Measurements from ENCODE around the gene PTBP3.

PTBP3 gene

DNA sequence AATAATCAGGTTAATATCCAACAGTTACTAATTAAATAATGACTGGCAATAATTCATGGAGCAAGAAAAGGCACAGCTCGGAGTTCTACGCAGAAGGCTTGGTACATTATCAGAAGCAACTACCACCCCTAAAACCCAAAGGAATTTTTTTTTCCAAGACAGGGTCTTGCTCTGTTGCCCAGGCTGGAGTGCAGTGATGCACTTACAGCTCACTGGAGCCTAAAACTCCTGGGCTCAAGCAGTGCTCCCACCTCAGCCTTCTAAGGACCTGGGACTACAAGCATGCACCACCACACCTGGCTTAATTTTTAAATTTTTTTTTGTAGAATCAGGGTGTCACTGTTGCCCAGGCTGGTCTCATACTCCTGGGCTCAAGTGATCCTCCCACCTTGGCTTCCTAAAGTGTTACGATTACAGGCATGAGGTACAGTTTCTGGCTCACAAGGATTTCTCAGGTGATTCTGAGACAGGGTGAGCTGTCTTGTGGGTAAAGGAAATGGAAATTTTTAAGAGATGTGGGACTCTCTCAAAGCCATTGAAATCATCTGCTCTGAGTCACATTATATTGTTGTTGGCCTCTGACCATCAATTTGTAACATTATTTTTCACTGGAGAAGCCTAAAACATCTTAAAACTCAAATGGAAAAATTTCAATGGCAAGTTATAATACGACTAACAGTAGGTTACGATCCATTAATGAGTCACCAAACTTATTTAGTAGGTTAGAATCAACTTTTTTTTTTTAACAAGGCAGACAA is 26.8 kb upstream of the PTBP3 start:
- Histone ChIP-seq H3K9me3 (ENCODE audit: control insufficient read depth in 2 of 2, low read length in 2 of 2) (no peaks in the 10 kb centered on the region), H3K27me3 (ENCODE audit: control insufficient read depth in 2 of 2, insufficient read depth in 2 of 2, low read length in 2 of 2) (no peaks in the 10 kb centered on the region), H3K9ac (ENCODE audit: low read depth in 1 of 2, low read length in 2 of 2) (no peak overlapping the region), H3K4me1 (ENCODE audit: control insufficient read depth in 2 of 2, insufficient read depth in 2 of 2, low read length in 2 of 2) (no peaks in the 10 kb centered on the region), H3K36me3 (ENCODE audit: control insufficient read depth in 2 of 2, insufficient read depth in 2 of 2, low read length in 2 of 2) (no peaks in the 10 kb centered on the region), H3K4me3 (ENCODE audit: low read length in 2 of 2) (no peak overlapping the region), H3K27ac (ENCODE audit: low read depth in 2 of 2, low read length in 2 of 2) (no peak overlapping the region)

DNA sequence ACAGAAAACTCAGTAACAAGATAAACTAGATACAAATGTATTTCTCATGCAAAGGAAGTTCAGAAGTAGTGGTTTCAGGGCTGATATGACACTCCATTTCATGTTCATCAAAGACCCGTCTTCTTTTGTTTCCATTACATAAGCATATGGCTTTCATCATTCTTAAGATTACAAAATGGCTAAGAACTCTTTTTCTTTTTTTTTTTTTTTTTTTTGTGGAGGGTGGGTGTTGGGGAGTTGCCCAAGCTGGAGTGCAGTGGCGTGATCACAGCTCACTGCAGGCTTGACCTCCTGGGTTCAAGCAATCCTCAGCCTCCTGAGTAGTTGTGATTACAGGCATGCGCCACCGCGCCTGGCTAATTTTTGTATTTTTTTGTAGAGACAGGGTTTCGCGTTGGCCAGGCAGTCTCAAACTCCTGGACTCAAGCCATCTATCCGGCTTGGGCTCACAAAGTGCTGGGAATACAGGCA is 22.0 kb upstream of the PTBP3 start:
- no peaks in the 10 kb centered on the region for H3K36me3 ChIP-seq (ENCODE audit: control insufficient read depth in 2 of 2, insufficient read depth in 2 of 2, low read length in 2 of 2)
- H3K9ac ChIP-seq (ENCODE audit: low read depth in 1 of 2, low read length in 2 of 2), result no peak overlapping the region
- no peaks in the 10 kb centered on the region for H3K4me1 ChIP-seq (ENCODE audit: control insufficient read depth in 2 of 2, insufficient read depth in 2 of 2, low read length in 2 of 2)
- no peaks in the 10 kb centered on the region for H3K27me3 ChIP-seq (ENCODE audit: control insufficient read depth in 2 of 2, insufficient read depth in 2 of 2, low read length in 2 of 2)
- no peak overlapping the region for H3K27ac ChIP-seq (ENCODE audit: low read depth in 2 of 2, low read length in 2 of 2)
- no peak overlapping the region for H3K4me3 ChIP-seq (ENCODE audit: low read length in 2 of 2)
- no peaks in the 10 kb centered on the region for H3K9me3 ChIP-seq (ENCODE audit: control insufficient read depth in 2 of 2, low read length in 2 of 2)

DNA sequence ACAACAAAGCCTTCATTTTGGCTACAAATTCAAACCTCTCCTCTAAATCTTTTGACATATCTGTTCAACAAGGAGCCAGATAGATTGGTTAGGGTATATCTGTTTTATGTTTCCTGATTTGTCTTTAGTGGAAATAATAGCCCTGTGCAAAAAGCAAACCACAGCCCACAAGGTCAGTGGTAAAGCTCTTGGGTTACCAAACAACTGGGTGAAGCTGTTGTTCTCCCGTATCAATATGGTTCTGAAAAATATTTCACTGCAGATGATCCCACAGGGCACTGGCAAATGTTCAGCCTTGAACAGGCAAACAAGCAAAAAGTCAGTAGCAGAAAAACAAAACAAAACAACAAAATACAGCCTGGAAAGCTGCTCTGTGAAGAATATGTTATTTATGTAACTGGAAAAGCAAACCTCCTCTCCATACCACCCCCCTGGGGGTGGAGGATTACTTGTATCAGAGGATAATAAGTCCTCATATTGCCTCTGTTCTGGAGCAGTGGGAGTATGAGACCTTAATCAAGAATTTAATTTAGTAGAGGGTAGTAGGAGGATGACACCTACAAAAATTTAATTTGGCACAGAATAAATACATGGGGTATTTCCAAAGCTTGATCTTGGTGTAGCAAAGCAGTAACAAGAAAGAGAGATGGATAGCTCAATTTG is 20.8 kb upstream of the PTBP3 start:
- H3K4me3 ChIP-seq (ENCODE audit: low read length in 2 of 2), result no peak overlapping the region
- H3K36me3 ChIP-seq (ENCODE audit: control insufficient read depth in 2 of 2, insufficient read depth in 2 of 2, low read length in 2 of 2), result no peaks in the 10 kb centered on the region
- peaks cover 0 to 2% of the 10 kb centered on the region in 2 donors for H3K4me1 ChIP-seq (ENCODE audit: control insufficient read depth in 2 of 2, insufficient read depth in 2 of 2, low read length in 2 of 2)
- no peaks in the 10 kb centered on the region for H3K27me3 ChIP-seq (ENCODE audit: control insufficient read depth in 2 of 2, insufficient read depth in 2 of 2, low read length in 2 of 2)
- no peak overlapping the region for H3K9ac ChIP-seq (ENCODE audit: low read depth in 1 of 2, low read length in 2 of 2)
- no peaks in the 10 kb centered on the region for H3K9me3 ChIP-seq (ENCODE audit: control insufficient read depth in 2 of 2, low read length in 2 of 2)
- H3K27ac ChIP-seq (ENCODE audit: low read depth in 2 of 2, low read length in 2 of 2), result no peak overlapping the region

DNA sequence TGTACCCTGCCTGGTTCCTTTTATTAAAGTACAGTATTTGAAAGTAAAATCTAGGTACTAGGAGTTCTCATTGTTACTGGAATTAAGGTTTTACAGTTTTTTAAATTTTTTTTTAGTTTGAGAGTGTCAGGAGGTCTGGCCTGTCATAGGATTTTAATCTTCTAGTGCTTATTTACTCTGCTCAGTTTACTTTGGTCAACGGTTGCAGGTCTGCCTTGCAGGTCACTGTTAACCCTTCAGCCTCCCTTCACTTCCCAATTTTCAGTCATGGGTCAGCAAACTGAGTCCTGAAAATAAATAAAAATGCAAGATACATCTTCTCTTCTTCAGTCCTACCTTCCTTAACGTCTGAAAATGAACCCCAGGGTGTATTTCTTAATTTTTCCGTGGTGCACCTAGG is 18.8 kb upstream of the PTBP3 start:
- Histone ChIP-seq H3K9me3 (ENCODE audit: control insufficient read depth in 2 of 2, low read length in 2 of 2) (no peaks in the 10 kb centered on the region), H3K27ac (ENCODE audit: low read depth in 2 of 2, low read length in 2 of 2) (no peak overlapping the region), H3K27me3 (ENCODE audit: control insufficient read depth in 2 of 2, insufficient read depth in 2 of 2, low read length in 2 of 2) (no peaks in the 10 kb centered on the region), H3K36me3 (ENCODE audit: control insufficient read depth in 2 of 2, insufficient read depth in 2 of 2, low read length in 2 of 2) (no peaks in the 10 kb centered on the region), H3K4me1 (ENCODE audit: control insufficient read depth in 2 of 2, insufficient read depth in 2 of 2, low read length in 2 of 2) (peaks cover 7 to 12% of the 10 kb centered on the region in 2 donors), H3K9ac (ENCODE audit: low read depth in 1 of 2, low read length in 2 of 2) (no peak overlapping the region), H3K4me3 (ENCODE audit: low read length in 2 of 2) (no peak overlapping the region)

DNA sequence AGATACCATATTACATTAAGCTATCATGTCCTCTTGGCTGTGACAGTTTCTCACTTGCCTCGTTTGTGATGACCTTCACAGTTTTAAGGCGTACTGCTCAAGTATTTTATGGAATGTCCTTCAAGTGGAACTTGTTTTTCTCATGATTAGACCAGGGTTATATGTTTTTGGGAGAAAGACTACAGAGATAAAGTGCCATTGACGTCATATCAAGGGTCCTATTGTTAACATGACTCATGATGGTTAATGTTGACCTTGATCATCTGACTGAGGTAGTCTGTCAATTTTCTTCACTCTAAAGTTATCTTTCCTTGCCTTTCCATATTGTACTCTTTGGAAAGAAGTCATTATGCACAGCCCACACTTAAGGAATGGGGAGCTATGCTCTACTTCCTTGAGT is 17.8 kb upstream of the PTBP3 start:
- Histone ChIP-seq H3K27me3 (ENCODE audit: control insufficient read depth in 2 of 2, insufficient read depth in 2 of 2, low read length in 2 of 2) (no peaks in the 10 kb centered on the region), H3K27ac (ENCODE audit: low read depth in 2 of 2, low read length in 2 of 2) (no peak overlapping the region), H3K36me3 (ENCODE audit: control insufficient read depth in 2 of 2, insufficient read depth in 2 of 2, low read length in 2 of 2) (no peaks in the 10 kb centered on the region), H3K4me1 (ENCODE audit: control insufficient read depth in 2 of 2, insufficient read depth in 2 of 2, low read length in 2 of 2) (peaks cover 7 to 12% of the 10 kb centered on the region in 2 donors), H3K4me3 (ENCODE audit: low read length in 2 of 2) (no peak overlapping the region), H3K9ac (ENCODE audit: low read depth in 1 of 2, low read length in 2 of 2) (no peak overlapping the region), H3K9me3 (ENCODE audit: control insufficient read depth in 2 of 2, low read length in 2 of 2) (no peaks in the 10 kb centered on the region)

DNA sequence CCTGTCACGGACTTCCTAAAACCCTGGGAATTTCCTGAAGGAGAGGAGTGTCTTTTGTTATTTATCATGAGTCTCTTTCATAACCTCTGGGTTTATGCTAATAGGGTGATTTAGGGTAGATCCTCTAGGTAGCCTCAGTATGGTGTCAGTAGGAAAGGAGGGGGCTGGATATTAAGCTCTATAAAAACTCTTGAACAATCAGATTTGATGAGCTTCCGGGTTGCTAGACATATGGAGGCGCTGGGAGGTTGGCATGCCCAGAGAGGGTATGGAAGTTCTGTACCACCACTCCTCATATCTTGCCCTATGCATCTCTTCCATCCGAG is 15.6 kb upstream of the PTBP3 start:
- Histone ChIP-seq H3K4me3 (ENCODE audit: low read length in 2 of 2) (peak overlapping the region; percentile 53 to 75), H3K27ac (ENCODE audit: low read depth in 2 of 2, low read length in 2 of 2) (peak overlapping the region; percentile 64 to 74), H3K36me3 (ENCODE audit: control insufficient read depth in 2 of 2, insufficient read depth in 2 of 2, low read length in 2 of 2) (no peaks in the 10 kb centered on the region), H3K4me1 (ENCODE audit: control insufficient read depth in 2 of 2, insufficient read depth in 2 of 2, low read length in 2 of 2) (peaks cover 7 to 12% of the 10 kb centered on the region in 2 donors), H3K9me3 (ENCODE audit: control insufficient read depth in 2 of 2, low read length in 2 of 2) (no peaks in the 10 kb centered on the region), H3K9ac (ENCODE audit: low read depth in 1 of 2, low read length in 2 of 2) (peak overlapping the region in 1 of 2 donors; percentile 59), H3K27me3 (ENCODE audit: control insufficient read depth in 2 of 2, insufficient read depth in 2 of 2, low read length in 2 of 2) (no peaks in the 10 kb centered on the region)

DNA sequence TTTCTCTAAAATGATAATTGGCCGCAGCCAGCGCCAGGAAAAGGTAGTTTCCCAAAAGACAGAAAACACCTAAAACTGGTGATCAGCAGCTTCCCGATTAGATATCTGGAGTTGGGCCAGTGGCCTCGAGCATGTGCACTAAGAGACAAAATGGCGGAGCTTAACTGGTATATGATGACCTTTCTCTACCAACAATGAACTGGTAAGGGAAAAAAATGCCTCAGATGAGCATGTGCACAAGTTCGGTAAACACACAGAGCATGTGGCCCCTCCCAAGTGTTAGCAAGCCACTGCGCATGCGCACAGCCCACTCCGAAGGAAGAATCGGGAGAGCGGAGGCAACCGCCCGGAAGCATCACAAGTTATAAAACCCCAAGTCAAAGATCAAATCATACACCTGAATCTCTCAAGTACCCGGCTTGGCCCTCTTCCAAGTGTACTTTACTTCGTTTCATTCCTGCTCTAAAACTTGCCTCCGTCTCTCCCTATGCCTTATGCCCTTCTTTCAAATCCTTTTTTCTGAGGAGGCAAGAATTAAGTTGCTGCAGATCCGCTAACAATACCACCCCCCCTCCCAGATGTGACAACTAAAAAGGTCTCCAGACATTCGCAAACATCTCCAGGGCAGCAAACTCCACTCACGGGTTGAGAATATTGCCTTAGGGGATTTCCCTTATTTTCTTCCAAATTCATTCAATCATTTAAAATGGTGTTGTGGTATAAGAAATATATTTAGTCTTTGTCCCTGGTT is 15.0 kb upstream of the PTBP3 start:
- H3K9ac ChIP-seq (ENCODE audit: low read depth in 1 of 2, low read length in 2 of 2), result peak overlapping the region; percentile 59 to 63
- peak overlapping the region; percentile 53 to 75 for H3K4me3 ChIP-seq (ENCODE audit: low read length in 2 of 2)
- H3K4me1 ChIP-seq (ENCODE audit: control insufficient read depth in 2 of 2, insufficient read depth in 2 of 2, low read length in 2 of 2), result peaks cover 7 to 12% of the 10 kb centered on the region in 2 donors
- H3K27me3 ChIP-seq (ENCODE audit: control insufficient read depth in 2 of 2, insufficient read depth in 2 of 2, low read length in 2 of 2), result no peaks in the 10 kb centered on the region
- H3K9me3 ChIP-seq (ENCODE audit: control insufficient read depth in 2 of 2, low read length in 2 of 2), result no peaks in the 10 kb centered on the region
- H3K36me3 ChIP-seq (ENCODE audit: control insufficient read depth in 2 of 2, insufficient read depth in 2 of 2, low read length in 2 of 2), result no peaks in the 10 kb centered on the region
- H3K27ac ChIP-seq (ENCODE audit: low read depth in 2 of 2, low read length in 2 of 2), result peak overlapping the region; percentile 64 to 74

DNA sequence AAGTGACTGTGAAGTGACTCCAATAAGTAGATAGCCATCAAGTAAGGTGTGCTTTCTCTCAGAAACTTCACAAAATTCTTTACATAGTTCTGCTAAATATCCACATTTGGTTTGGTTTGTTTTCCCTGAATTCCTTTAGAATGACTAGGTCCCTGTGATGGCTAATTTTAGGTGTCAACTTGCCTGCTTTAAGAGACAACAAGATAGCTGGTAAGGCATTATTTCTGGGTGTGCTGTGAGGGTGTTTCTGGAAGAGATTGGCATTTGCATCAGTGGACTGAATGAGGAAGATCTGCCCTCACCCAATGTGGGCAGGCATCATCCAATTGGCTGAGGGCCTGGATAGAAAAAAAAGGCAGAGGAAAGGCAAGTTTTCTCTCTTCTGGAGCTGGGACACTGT is 8.3 kb upstream of the PTBP3 start:
- Histone ChIP-seq H3K4me3 (ENCODE audit: low read length in 2 of 2) (no peak overlapping the region), H3K4me1 (ENCODE audit: control insufficient read depth in 2 of 2, insufficient read depth in 2 of 2, low read length in 2 of 2) (peaks cover 14 to 16% of the 10 kb centered on the region in 2 donors), H3K27ac (ENCODE audit: low read depth in 2 of 2, low read length in 2 of 2) (no peak overlapping the region), H3K27me3 (ENCODE audit: control insufficient read depth in 2 of 2, insufficient read depth in 2 of 2, low read length in 2 of 2) (no peaks in the 10 kb centered on the region), H3K36me3 (ENCODE audit: control insufficient read depth in 2 of 2, insufficient read depth in 2 of 2, low read length in 2 of 2) (no peaks in the 10 kb centered on the region), H3K9ac (ENCODE audit: low read depth in 1 of 2, low read length in 2 of 2) (no peak overlapping the region), H3K9me3 (ENCODE audit: control insufficient read depth in 2 of 2, low read length in 2 of 2) (no peaks in the 10 kb centered on the region)

DNA sequence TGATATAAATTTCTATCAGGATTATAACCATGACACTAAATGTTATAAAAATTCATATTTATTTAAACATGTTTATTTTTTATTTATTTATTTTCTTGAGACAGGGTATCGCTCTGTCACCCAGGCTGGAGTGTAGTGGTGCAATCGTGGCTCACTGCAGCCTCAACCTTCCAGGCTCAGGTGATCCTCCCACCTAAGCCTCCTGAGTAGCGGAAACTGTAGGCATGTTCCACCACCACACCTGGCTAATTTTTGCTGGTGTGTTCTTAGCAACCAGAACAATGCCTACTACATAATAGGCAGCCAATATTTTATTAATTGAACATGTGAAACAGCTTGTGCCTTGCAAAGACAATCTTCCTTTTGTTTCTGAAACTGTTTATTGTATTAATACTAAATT is 6.5 kb upstream of the PTBP3 start:
- H3K27me3 ChIP-seq (ENCODE audit: control insufficient read depth in 2 of 2, insufficient read depth in 2 of 2, low read length in 2 of 2), result no peaks in the 10 kb centered on the region
- no peak overlapping the region for H3K4me3 ChIP-seq (ENCODE audit: low read length in 2 of 2)
- no peaks in the 10 kb centered on the region for H3K36me3 ChIP-seq (ENCODE audit: control insufficient read depth in 2 of 2, insufficient read depth in 2 of 2, low read length in 2 of 2)
- H3K9me3 ChIP-seq (ENCODE audit: control insufficient read depth in 2 of 2, low read length in 2 of 2), result no peaks in the 10 kb centered on the region
- no peak overlapping the region for H3K27ac ChIP-seq (ENCODE audit: low read depth in 2 of 2, low read length in 2 of 2)
- peaks cover 15 to 17% of the 10 kb centered on the region in 2 donors for H3K4me1 ChIP-seq (ENCODE audit: control insufficient read depth in 2 of 2, insufficient read depth in 2 of 2, low read length in 2 of 2)
- no peak overlapping the region for H3K9ac ChIP-seq (ENCODE audit: low read depth in 1 of 2, low read length in 2 of 2)

DNA sequence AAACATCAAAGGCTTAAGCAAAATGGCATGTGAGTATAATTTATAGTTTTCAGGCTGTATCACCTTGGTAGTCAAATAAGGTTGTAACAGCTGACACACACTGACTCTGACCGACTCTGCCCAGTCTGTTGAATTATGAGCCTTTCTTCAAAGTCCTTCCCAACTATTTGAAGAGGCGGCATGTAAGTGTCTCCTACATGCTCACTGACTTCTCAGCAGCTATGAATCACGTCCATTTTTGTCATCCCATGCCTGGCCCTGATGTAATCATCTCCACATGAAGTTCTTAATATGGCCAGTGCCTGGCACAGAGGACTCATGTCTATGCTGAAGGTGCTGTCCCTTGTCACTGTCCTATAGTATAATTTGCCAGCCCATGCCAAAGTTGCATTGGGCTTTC is 5.1 kb upstream of the PTBP3 start:
- Histone ChIP-seq H3K9me3 (ENCODE audit: control insufficient read depth in 2 of 2, low read length in 2 of 2) (no peaks in the 10 kb centered on the region), H3K27me3 (ENCODE audit: control insufficient read depth in 2 of 2, insufficient read depth in 2 of 2, low read length in 2 of 2) (no peaks in the 10 kb centered on the region), H3K4me3 (ENCODE audit: low read length in 2 of 2) (no peak overlapping the region), H3K9ac (ENCODE audit: low read depth in 1 of 2, low read length in 2 of 2) (no peak overlapping the region), H3K4me1 (ENCODE audit: control insufficient read depth in 2 of 2, insufficient read depth in 2 of 2, low read length in 2 of 2) (peaks cover 17 to 21% of the 10 kb centered on the region in 2 donors), H3K36me3 (ENCODE audit: control insufficient read depth in 2 of 2, insufficient read depth in 2 of 2, low read length in 2 of 2) (no peaks in the 10 kb centered on the region), H3K27ac (ENCODE audit: low read depth in 2 of 2, low read length in 2 of 2) (peak overlapping the region; percentile 52 to 64)
